ENCODE data around the gene NCEH1.

NCEH1 gene

DNA sequence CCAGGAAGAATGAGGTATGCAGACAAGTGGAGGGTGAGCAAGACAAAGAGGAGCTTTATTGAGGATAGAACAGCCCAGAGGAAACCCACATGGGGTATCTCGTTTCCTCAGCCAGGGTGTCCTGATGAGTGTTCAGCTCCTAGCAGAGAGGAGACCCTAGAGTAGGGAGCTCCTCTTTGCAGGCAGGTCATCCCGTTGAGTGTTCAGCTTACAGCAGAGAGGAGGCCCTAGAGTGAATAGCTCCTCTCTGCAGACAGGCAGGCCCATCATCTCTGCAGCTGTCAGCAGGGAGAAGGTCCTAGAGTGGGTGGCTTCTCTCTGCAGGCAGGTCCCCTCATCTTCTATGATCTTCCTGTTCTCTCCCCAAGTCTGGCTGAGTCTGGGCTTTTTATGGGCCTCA lies 97.0 kb downstream of the NCEH1 start:
- Histone ChIP-seq H3K27ac (ENCODE audit: low read length) (no peak overlapping the region), H3K27me3 (ENCODE audit: control insufficient read depth, insufficient read depth, low read length) (no peaks in the 10 kb centered on the region), H3K4me1 (ENCODE audit: control insufficient read depth, insufficient read depth, low read length) (no peaks in the 10 kb centered on the region), H3K4me3 (ENCODE audit: low read length) (no peak overlapping the region), H3K36me3 (ENCODE audit: control insufficient read depth, insufficient read depth, low read length) (no peaks in the 10 kb centered on the region), H3K9me3 (ENCODE audit: control insufficient read depth, insufficient read depth, low read length) (no peaks in the 10 kb centered on the region)
- no peak for DNase-seq (ENCODE audit: low read depth, low spot score)
- no CpG with 5 or more reads among the region's 2 CpGs for WGBS (ENCODE audit: insufficient coverage, insufficient read length)

DNA sequence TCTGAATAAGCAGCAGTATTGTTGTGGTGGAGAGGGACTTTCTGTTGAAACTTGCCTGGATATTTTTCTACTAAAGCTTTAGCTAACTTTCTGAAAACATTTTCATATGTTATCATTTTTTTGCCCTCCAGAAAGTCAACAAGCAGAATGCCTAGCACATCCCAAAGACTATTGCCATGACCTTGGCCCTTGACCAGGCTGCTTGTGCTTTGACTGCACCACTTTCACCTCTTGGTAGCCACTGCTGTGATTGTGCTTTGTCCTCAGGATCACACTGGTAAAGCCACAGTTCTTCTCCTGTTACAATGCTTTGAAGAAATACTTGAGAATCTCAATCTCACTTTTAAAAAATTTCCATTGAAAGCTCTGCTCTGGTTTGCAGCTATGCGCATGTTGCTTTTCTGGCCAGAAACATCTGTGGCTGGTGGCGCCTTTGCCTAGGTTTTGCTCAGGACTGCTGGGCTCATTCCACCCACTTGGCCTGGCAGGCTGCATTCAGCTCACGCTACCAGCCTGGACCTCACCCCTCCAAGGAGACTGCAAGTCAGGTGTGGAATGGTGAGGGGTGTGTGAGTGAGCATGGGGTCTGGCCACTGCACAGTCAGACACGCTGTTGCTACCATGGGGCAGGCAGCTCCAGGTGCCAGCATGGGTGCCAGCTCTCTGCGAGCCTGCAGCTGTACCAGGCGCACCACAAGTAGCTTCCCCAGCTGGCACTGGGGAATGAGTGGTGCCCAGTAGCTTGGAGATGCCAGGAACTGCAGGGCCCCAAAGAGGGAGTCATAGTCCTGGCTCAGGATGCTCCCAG lies 97.8 kb downstream of the NCEH1 start:
- Histone ChIP-seq H3K27me3 (ENCODE audit: control insufficient read depth, insufficient read depth, low read length) (no peaks in the 10 kb centered on the region), H3K4me3 (ENCODE audit: low read length) (no peak overlapping the region), H3K27ac (ENCODE audit: low read length) (no peak overlapping the region), H3K4me1 (ENCODE audit: control insufficient read depth, insufficient read depth, low read length) (no peaks in the 10 kb centered on the region), H3K36me3 (ENCODE audit: control insufficient read depth, insufficient read depth, low read length) (no peaks in the 10 kb centered on the region), H3K9me3 (ENCODE audit: control insufficient read depth, insufficient read depth, low read length) (no peaks in the 10 kb centered on the region)
- no CpG with 5 or more reads among the region's 6 CpGs for whole genome bisulfite sequencing (ENCODE audit: insufficient coverage, insufficient read length)
- no peak for DNase-seq (ENCODE audit: low read depth, low spot score)

DNA sequence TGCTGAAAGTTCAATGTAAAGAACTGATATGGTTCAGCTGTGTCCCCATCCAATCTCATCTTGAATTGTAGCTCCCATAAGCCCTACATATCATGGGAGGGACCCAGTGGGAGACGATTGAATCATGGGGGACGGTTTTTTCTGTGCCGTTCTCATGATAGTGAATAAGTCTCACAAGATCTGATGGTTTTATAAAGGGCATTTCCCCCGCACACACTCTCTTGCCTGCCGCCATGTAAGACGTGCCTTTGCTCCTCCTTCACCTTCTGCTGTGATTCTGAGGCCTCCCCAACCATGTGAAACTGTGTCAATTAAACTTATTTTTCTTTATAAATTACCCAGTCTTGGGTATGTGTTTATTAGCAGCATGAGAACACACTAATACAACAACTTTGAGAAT lies 101.1 kb downstream of the NCEH1 start:
- Histone ChIP-seq H3K36me3 (ENCODE audit: control insufficient read depth, insufficient read depth, low read length) (no peaks in the 10 kb centered on the region), H3K4me1 (ENCODE audit: control insufficient read depth, insufficient read depth, low read length) (no peaks in the 10 kb centered on the region), H3K4me3 (ENCODE audit: low read length) (no peak overlapping the region), H3K27ac (ENCODE audit: low read length) (no peak overlapping the region), H3K27me3 (ENCODE audit: control insufficient read depth, insufficient read depth, low read length) (no peaks in the 10 kb centered on the region), H3K9me3 (ENCODE audit: control insufficient read depth, insufficient read depth, low read length) (no peaks in the 10 kb centered on the region)
- WGBS (ENCODE audit: insufficient coverage, insufficient read length): no CpG with 5 or more reads among the region's 6 CpGs
- DNase-seq (ENCODE audit: low read depth, low spot score): no peak

DNA sequence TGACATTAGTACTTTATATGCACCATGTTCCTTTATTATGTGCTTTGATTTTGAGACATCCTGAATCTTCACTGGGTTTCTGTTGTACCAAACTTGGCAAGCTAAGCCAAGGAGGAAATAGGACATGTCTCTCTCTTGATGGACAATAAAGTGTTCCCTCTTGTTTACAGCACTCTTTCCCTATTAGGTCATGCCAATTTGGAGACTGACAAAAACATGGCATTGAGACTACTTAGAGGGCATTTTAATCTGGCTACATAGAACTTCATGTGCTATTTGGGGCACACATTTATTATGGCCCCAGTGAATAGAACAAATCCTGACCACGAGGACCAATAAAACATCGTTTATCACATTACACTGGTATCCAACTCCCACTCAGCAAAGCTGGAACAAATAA lies 102.3 kb downstream of the NCEH1 start:
- Histone ChIP-seq H3K27ac (ENCODE audit: low read length) (no peak overlapping the region), H3K4me1 (ENCODE audit: control insufficient read depth, insufficient read depth, low read length) (no peaks in the 10 kb centered on the region), H3K36me3 (ENCODE audit: control insufficient read depth, insufficient read depth, low read length) (no peaks in the 10 kb centered on the region), H3K9me3 (ENCODE audit: control insufficient read depth, insufficient read depth, low read length) (no peaks in the 10 kb centered on the region), H3K4me3 (ENCODE audit: low read length) (no peak overlapping the region), H3K27me3 (ENCODE audit: control insufficient read depth, insufficient read depth, low read length) (no peaks in the 10 kb centered on the region)
- no CpG with 5 or more reads among the region's 2 CpGs for WGBS (ENCODE audit: insufficient coverage, insufficient read length)
- DNase-seq (ENCODE audit: low read depth, low spot score): no peak

DNA sequence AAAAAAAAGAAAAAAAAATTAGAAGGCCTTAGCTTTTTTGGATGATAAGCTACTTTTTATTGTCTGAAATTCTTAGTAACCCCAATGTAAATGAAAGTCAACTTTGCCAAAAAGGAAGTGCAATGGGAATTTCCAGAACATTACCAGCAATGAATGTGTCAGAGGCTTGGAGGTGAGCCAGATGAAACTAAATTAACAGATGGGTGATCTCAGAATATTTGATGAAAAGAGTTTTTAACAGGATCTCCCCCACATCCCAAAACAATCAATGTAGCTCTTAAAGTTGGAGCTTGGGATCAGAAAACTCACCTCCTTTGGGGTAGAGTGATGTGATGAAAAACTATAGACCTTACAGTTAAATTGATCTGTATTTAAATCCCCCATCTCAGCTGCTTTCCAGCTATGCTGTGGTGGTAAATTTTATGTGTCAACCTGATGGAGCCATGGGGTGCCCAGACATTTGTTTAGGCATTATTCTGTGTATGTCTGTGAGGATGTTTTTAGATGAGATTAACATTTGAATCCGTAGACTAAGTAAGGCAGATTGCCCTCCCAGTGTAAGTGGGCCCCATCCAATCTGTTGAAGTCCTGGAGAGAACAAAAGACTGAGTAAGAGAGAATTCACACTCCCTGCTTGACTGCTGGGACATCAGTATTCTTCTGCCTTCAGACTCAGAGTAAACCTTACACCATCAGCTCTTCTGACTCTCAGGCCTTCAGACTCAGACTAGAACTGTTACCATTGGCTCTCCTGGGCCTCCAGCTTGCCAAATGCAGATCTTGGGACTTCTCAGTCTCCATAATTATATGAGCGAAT lies 103.4 kb downstream of the NCEH1 start:
- Histone ChIP-seq H3K36me3 (ENCODE audit: control insufficient read depth, insufficient read depth, low read length) (no peaks in the 10 kb centered on the region), H3K9me3 (ENCODE audit: control insufficient read depth, insufficient read depth, low read length) (no peaks in the 10 kb centered on the region), H3K4me1 (ENCODE audit: control insufficient read depth, insufficient read depth, low read length) (no peaks in the 10 kb centered on the region), H3K27ac (ENCODE audit: low read length) (no peak overlapping the region), H3K27me3 (ENCODE audit: control insufficient read depth, insufficient read depth, low read length) (no peaks in the 10 kb centered on the region), H3K4me3 (ENCODE audit: low read length) (no peak overlapping the region)
- DNase-seq (ENCODE audit: low read depth, low spot score): peak; percentile 43
- no CpG with 5 or more reads among the region's 2 CpGs for WGBS (ENCODE audit: insufficient coverage, insufficient read length)

DNA sequence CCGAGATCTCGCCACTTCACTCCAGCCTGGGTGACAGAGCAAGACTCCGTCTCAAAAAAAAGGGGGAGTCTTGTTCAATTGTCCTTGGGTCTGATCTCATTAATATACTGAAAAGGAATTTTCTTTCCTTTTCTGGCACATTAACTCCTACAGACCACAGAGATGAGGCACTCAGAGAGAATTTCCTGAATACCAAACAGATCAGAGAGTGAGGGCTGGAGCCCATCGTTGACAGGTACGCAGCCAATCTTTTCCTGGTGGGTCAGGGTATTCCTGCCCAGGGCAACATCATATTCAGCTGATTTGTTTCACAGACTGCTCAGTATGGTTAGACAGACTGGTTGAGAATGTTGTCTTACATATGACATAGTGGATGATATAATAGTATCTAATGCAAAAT lies 104.8 kb downstream of the NCEH1 start:
- no peaks in the 10 kb centered on the region for H3K36me3 ChIP-seq (ENCODE audit: control insufficient read depth, insufficient read depth, low read length)
- H3K27ac ChIP-seq (ENCODE audit: low read length): no peak overlapping the region
- DNase-seq (ENCODE audit: low read depth, low spot score): no peak
- no CpG with 5 or more reads among the region's 5 CpGs for WGBS (ENCODE audit: insufficient coverage, insufficient read length)
- no peaks in the 10 kb centered on the region for H3K27me3 ChIP-seq (ENCODE audit: control insufficient read depth, insufficient read depth, low read length)
- no peaks in the 10 kb centered on the region for H3K4me1 ChIP-seq (ENCODE audit: control insufficient read depth, insufficient read depth, low read length)
- H3K4me3 ChIP-seq (ENCODE audit: low read length): no peak overlapping the region
- no peaks in the 10 kb centered on the region for H3K9me3 ChIP-seq (ENCODE audit: control insufficient read depth, insufficient read depth, low read length)

DNA sequence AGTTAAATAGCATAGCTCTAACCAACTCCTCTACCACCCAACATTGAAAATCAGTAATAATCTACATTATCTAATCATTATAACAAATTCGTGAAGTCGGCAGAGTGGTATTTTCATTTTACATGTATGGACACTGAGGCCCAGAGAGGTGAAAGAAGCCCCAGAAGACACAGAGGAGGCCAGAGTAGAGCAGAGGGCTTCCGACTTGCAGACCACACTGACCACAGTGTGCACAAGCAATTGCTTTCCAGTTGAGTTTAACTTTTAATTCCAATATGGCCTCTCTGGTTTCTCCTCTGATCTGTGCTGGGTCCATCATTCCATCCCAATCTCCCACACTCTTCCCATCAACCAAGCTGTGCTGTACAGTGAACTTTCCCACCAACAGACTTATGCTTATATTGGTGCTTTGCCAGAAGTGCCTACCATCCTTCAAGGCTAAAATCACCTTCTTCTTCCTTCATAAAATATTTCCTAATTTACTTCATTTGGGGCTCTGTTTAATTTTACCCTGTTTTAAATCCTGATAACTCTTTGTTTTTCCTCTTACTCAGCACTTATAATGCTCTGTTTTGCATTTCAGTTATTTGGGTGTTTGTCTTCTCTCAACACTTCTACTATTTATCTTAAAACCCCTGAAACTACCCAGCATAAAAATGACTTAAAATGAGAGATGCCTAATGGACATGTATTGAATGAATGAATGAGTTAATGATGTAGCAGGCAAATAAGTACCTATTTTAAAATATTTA lies 105.8 kb downstream of the NCEH1 start:
- Histone ChIP-seq H3K4me3 (ENCODE audit: low read length) (no peak overlapping the region), H3K36me3 (ENCODE audit: control insufficient read depth, insufficient read depth, low read length) (no peaks in the 10 kb centered on the region), H3K27ac (ENCODE audit: low read length) (no peak overlapping the region), H3K9me3 (ENCODE audit: control insufficient read depth, insufficient read depth, low read length) (no peaks in the 10 kb centered on the region), H3K4me1 (ENCODE audit: control insufficient read depth, insufficient read depth, low read length) (no peaks in the 10 kb centered on the region), H3K27me3 (ENCODE audit: control insufficient read depth, insufficient read depth, low read length) (no peaks in the 10 kb centered on the region)
- no CpG with 5 or more reads among the region's 3 CpGs for WGBS (ENCODE audit: insufficient coverage, insufficient read length)
- no peak for DNase-seq (ENCODE audit: low read depth, low spot score)

DNA sequence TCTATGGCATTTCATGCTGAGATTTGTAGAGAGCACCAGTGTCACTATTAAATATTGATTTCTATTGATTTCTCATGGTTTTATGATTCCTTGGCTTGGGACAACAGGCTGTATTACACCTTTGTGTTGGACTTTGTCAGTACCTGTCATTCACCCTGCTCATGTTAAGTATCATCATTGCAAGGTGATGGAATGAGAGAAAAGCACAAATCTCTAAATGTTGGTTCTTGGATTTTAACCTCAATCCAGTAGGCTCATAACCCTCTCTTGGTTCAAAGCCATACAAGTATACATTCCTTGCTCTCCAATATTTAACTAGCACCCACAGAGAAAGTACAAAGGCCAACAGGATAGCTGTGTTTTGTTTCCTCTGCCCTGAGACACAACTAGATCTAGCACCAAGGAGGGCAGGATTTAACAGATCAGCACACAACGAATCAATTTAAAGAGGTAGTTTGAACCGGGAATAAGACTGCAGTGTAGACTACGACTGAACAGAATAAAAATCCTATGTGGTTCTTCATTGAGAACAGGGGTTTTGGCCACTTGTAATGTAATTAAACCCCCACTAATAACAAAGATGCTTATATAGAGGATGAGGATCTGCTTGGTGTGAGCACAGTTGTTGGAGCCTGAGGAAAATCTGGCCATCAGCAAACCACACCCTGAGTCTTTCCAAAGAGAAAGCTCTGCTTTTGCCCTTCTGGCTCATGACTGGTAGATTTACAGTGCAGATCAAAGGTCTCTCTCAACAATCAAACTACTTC lies 109.6 kb downstream of the NCEH1 start:
- H3K27me3 ChIP-seq (ENCODE audit: control insufficient read depth, insufficient read depth, low read length): no peaks in the 10 kb centered on the region
- DNase-seq (ENCODE audit: low read depth, low spot score): no peak
- no peaks in the 10 kb centered on the region for H3K9me3 ChIP-seq (ENCODE audit: control insufficient read depth, insufficient read depth, low read length)
- no peak overlapping the region for H3K27ac ChIP-seq (ENCODE audit: low read length)
- no CpG with 5 or more reads among the region's 3 CpGs for WGBS (ENCODE audit: insufficient coverage, insufficient read length)
- no peak overlapping the region for H3K4me3 ChIP-seq (ENCODE audit: low read length)
- no peaks in the 10 kb centered on the region for H3K4me1 ChIP-seq (ENCODE audit: control insufficient read depth, insufficient read depth, low read length)
- no peaks in the 10 kb centered on the region for H3K36me3 ChIP-seq (ENCODE audit: control insufficient read depth, insufficient read depth, low read length)

DNA sequence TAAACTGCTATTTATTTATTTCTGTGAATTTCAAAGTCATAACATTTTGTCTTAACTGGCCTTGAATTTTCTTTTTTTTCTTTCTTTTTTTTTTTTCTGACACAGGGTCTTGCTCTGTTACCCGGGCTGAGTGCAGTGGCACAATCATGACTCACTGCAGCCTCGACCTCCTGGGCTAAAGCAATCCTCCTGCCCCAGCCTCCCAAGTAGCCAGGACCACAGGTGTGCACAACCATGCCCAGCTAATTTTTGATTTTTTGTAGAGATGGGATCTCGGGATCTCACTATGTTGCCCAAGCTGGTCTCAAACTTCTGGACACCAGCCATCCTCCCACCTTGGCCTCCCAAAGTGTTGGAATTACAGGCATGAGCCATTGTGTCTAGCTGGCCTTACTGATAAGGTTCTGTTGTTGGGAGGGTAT lies 110.2 kb downstream of the NCEH1 start:
- no peak for DNase-seq (ENCODE audit: low read depth, low spot score)
- no peaks in the 10 kb centered on the region for H3K4me1 ChIP-seq (ENCODE audit: control insufficient read depth, insufficient read depth, low read length)
- WGBS (ENCODE audit: insufficient coverage, insufficient read length): no CpG with 5 or more reads among the region's 3 CpGs

DNA sequence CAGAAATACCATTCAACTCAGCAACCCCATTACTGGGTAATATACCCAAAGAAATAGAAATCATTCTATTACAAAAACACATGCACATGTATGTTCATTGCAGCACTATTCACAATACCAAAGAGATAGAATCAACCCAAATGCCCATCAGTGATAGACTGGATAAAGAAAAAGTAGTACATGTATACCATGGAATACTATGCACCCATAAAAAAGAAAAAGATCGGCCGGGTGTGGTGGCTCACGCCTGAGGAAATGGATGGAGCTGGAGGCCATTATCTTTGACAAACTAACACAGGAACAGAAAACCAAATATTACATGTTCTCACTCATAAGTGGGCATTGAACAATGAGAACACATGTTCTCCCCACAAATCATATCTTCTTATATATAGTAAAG lies 112.0 kb downstream of the NCEH1 start:
- Histone ChIP-seq H3K27ac (ENCODE audit: low read length) (no peak overlapping the region), H3K4me1 (ENCODE audit: control insufficient read depth, insufficient read depth, low read length) (no peaks in the 10 kb centered on the region)
- no CpG with 5 or more reads among the region's 3 CpGs for WGBS (ENCODE audit: insufficient coverage, insufficient read length)

More for the DNA sequence above, 110.2 kb downstream of the NCEH1 start:
- no peak overlapping the region for H3K4me3 ChIP-seq (ENCODE audit: low read length)
- no peak overlapping the region for H3K27ac ChIP-seq (ENCODE audit: low read length)
- H3K9me3 ChIP-seq (ENCODE audit: control insufficient read depth, insufficient read depth, low read length): no peaks in the 10 kb centered on the region
- H3K36me3 ChIP-seq (ENCODE audit: control insufficient read depth, insufficient read depth, low read length): no peaks in the 10 kb centered on the region
- H3K27me3 ChIP-seq (ENCODE audit: control insufficient read depth, insufficient read depth, low read length): no peaks in the 10 kb centered on the region

More for the DNA sequence above, 112.0 kb downstream of the NCEH1 start:
- DNase-seq (ENCODE audit: low read depth, low spot score): no peak
- no peaks in the 10 kb centered on the region for H3K27me3 ChIP-seq (ENCODE audit: control insufficient read depth, insufficient read depth, low read length)
- H3K36me3 ChIP-seq (ENCODE audit: control insufficient read depth, insufficient read depth, low read length): no peaks in the 10 kb centered on the region
- H3K4me3 ChIP-seq (ENCODE audit: low read length): no peak overlapping the region
- no peaks in the 10 kb centered on the region for H3K9me3 ChIP-seq (ENCODE audit: control insufficient read depth, insufficient read depth, low read length)

Measured in iPS DF 6.9 (cell line).